ENCODE measurements around the gene OR5AS1.

DNA sequence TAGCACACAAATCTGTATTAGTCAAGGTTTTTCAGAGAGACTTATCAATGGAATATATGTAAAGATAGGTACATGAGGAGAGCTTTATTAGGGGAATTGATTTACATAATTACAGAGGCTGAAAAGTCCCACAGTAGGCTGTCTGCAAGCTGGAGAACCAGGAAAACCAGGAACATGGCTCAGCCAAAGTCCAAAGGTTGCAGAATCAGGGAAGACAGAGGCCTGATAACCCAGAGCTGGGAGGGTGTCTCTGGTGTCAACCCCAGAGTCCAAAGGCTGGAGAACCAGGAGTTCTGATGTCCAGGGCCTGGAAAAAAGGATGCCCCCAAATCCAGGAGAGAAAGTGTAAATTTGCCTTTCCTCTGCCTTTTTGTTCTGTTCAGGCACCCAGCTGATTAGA, 16.7 kb upstream of the OR5AS1 start:
- TF ChIP-seq, protein P1, sequence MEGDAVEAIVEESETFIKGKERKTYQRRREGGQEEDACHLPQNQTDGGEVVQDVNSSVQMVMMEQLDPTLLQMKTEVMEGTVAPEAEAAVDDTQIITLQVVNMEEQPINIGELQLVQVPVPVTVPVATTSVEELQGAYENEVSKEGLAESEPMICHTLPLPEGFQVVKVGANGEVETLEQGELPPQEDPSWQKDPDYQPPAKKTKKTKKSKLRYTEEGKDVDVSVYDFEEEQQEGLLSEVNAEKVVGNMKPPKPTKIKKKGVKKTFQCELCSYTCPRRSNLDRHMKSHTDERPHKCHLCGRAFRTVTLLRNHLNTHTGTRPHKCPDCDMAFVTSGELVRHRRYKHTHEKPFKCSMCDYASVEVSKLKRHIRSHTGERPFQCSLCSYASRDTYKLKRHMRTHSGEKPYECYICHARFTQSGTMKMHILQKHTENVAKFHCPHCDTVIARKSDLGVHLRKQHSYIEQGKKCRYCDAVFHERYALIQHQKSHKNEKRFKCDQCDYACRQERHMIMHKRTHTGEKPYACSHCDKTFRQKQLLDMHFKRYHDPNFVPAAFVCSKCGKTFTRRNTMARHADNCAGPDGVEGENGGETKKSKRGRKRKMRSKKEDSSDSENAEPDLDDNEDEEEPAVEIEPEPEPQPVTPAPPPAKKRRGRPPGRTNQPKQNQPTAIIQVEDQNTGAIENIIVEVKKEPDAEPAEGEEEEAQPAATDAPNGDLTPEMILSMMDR (IDR thresholded peaks at IDR 0.05), result no peak
- no peak for TF ChIP-seq POLR2A (IDR thresholded peaks at IDR 0.05)
- no peak for TF ChIP-seq POLR2AphosphoS5 (IDR thresholded peaks at IDR 0.05)
- no peak for TF ChIP-seq EP300 (IDR thresholded peaks at IDR 0.05)

Data from suprapubic skin (tissue), 4 donors.